GM23338 (cell line): ENCODE measurements around the gene ATG2A. TPM values are rescaled to one million over a fixed set of nuclear protein-coding genes. Genes with fewer than 3 reads are reported as not detected.
A peak's percentile ranks its signal among the peaks of the same experiment; 100 is the strongest.

Experiments
- ATAC-seq: fragments of 200-7000 bp; cut with Tn5 transposase; 3 replicates; pipeline ENCODE4 v1.9.1; 2020
- DNase-seq: peaks from one replicate; pipeline ENCODE4 v3.0.0-alpha.2; 2015; ENCODE audit warnings: low spot score
- H2AFZ ChIP-seq: fragments of 200-600 bp; sonication (generic); 2 replicates; pipeline ENCODE4 v1.8.0; 2016; ENCODE audit warnings: antibody characterized with exemption, mild to moderate bottlenecking, moderate library complexity
- H3F3A ChIP-seq: fragments of 200-600 bp; sonication (generic); replicated peaks from 2 replicates; pipeline ENCODE4 v1.8.0; 2017; ENCODE audit warnings: antibody characterized with exemption, mixed run types, low read depth
- H3K27ac ChIP-seq: fragments of 200-600 bp; sonication (generic); 2 replicates; pipeline ENCODE4 v1.6.1; 2016; ENCODE audit warnings: low read depth
- H3K27me3 ChIP-seq: fragments of 200-600 bp; sonication (generic); 2 replicates; pipeline ENCODE4 v1.8.0; 2016; ENCODE audit warnings: mild to moderate bottlenecking, mixed run types, moderate library complexity; ENCODE audit not compliant: insufficient read depth
- H3K36me3 ChIP-seq: fragments of 200-600 bp; sonication (generic); 2 replicates; pipeline ENCODE4 v1.8.0; 2016; ENCODE audit warnings: mild to moderate bottlenecking; ENCODE audit not compliant: insufficient read depth
- H3K4me1 ChIP-seq: fragments of 200-600 bp; sonication (generic); 2 replicates; pipeline ENCODE4 v1.8.0; 2016; ENCODE audit warnings: mild to moderate bottlenecking, moderate library complexity; ENCODE audit not compliant: insufficient read depth
- H3K4me2 ChIP-seq: fragments of 200-600 bp; sonication (generic); 2 replicates; pipeline ENCODE4 v1.7.1; 2017; ENCODE audit warnings: mixed run types
- H3K4me3 ChIP-seq: fragments of 200-600 bp; sonication (generic); 2 replicates; pipeline ENCODE4 v1.6.1; 2016; ENCODE audit warnings: mixed run types
- H3K79me2 ChIP-seq: fragments of 200-600 bp; sonication (generic); replicated peaks from 2 replicates; pipeline ENCODE4 v1.8.0; 2017; ENCODE audit warnings: mild to moderate bottlenecking; ENCODE audit not compliant: insufficient read depth
- H3K9me2 ChIP-seq: fragments of 200-600 bp; sonication (generic); 2 replicates; pipeline ENCODE4 v1.8.0; 2017; ENCODE audit not compliant: insufficient read depth
- H4K20me1 ChIP-seq: fragments of 200-600 bp; sonication (generic); replicated peaks from 2 replicates; pipeline ENCODE4 v1.8.0; 2017; ENCODE audit warnings: mild to moderate bottlenecking; ENCODE audit not compliant: insufficient read depth
- H3K27ac Mint-ChIP-seq: 2 replicates; pipeline ENCODE4 v1.8.0; 2020; ENCODE audit warnings: inconsistent platforms, mild to moderate bottlenecking, moderate library complexity, mixed read lengths
- H3K27me3 Mint-ChIP-seq: 3 replicates; pipeline ENCODE4 v1.8.0; 2022; ENCODE audit warnings: low read depth, mild to moderate bottlenecking, moderate library complexity, mixed read lengths, inconsistent platforms; ENCODE audit not compliant: insufficient read depth, poor library complexity
- H3K36me3 Mint-ChIP-seq: 3 replicates; pipeline ENCODE4 v1.8.0; 2021; ENCODE audit warnings: low read depth, mild to moderate bottlenecking, inconsistent platforms, moderate library complexity, mixed read lengths
- H3K4me1 Mint-ChIP-seq: 3 replicates; pipeline ENCODE4 v1.8.0; 2020; ENCODE audit warnings: mild to moderate bottlenecking, inconsistent platforms, mixed read lengths
- H3K4me3 Mint-ChIP-seq: 3 replicates; pipeline ENCODE4 v1.8.0; 2021; ENCODE audit warnings: moderate library complexity, mild to moderate bottlenecking, inconsistent platforms, mixed read lengths
- H3K9me3 Mint-ChIP-seq: 3 replicates; pipeline ENCODE4 v1.8.0; 2020; ENCODE audit warnings: moderate library complexity, mild to moderate bottlenecking, inconsistent platforms, mixed read lengths
- ZNF331 ChIP-seq: fragments of 250-450 bp; sonication (Bioruptor Pico); IDR thresholded peaks from 2 replicates; pipeline ENCODE4 v1.5.0; 2020; ENCODE audit warnings: low read depth, mild to moderate bottlenecking, moderate library complexity
- polyA plus RNA-seq: library from polyadenylated mRNA; unstranded; fragments of >200 nt; fragmentation: Nextera tagmentation; extraction: Ambion mirVana; gene quantifications from 2 replicates; pipeline ENCODE4 v1.2.1, GENCODE V29; 2016
- total RNA-seq: library from RNA; depleted of rRNA; stranded (reverse); fragments of >200 nt; shearing (Covaris generic); gene quantifications from 2 replicates; pipeline ENCODE4 v1.2.3, GENCODE V29; 2014
- TF ChIP-seq, protein P1 (sequence below), 2 experiments: fragments of 200-600 bp in 1 of 2; sonication (generic) in 1 of 2; conservative IDR thresholded peaks; 2 replicates each; pipeline versions ENCODE4 v1.5.1 to v1.6.1; 2016 to 2017; ENCODE audit warnings: antibody characterized with exemption in 2 of 2, low read depth in 2 of 2, mild to moderate bottlenecking in 2 of 2, moderate library complexity in 1 of 2

The ATG2A gene
- total and polyA plus RNA-seq, 2 experiments from 2014 or later, result 8.7 to 31.7 TPM

DNA sequence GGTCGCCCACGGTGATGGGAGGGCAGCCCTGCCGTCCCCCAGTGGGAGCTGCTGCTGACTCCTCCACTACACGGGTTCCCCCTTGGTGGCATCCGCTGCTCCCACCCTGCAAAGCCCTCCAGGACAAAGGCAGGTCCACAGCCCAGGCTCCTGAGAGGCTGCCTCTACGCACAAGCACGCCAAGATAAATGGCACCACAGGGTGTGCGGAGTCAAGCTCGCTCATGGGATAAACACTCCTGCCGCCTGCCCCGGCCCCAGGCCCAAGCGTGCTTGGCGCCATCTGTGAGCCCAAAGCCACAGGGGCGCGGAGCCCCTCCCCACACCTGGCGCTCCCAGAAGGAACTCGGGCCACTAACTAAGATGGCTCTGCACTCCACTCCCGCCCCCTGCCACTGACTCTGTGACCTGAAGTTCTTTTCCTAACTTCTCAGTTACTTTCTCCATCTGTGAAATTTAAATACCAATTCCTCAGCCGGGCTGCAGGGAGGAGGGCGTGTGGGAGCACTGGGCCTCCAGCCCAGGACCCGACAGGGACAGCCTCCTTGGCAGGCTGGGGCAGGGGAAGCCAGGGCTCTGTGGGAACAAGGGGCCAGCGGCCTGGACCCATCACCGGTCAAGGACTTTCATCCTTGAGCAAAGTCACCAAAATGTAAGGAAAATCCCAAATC lies 53.5 kb downstream of the ATG2A start (continued):
- TF ChIP-seq, protein P1, sequence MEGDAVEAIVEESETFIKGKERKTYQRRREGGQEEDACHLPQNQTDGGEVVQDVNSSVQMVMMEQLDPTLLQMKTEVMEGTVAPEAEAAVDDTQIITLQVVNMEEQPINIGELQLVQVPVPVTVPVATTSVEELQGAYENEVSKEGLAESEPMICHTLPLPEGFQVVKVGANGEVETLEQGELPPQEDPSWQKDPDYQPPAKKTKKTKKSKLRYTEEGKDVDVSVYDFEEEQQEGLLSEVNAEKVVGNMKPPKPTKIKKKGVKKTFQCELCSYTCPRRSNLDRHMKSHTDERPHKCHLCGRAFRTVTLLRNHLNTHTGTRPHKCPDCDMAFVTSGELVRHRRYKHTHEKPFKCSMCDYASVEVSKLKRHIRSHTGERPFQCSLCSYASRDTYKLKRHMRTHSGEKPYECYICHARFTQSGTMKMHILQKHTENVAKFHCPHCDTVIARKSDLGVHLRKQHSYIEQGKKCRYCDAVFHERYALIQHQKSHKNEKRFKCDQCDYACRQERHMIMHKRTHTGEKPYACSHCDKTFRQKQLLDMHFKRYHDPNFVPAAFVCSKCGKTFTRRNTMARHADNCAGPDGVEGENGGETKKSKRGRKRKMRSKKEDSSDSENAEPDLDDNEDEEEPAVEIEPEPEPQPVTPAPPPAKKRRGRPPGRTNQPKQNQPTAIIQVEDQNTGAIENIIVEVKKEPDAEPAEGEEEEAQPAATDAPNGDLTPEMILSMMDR (conservative IDR thresholded peaks at IDR 0.05; ENCODE audit: low read depth in 2 of 2), result no peak

DNA sequence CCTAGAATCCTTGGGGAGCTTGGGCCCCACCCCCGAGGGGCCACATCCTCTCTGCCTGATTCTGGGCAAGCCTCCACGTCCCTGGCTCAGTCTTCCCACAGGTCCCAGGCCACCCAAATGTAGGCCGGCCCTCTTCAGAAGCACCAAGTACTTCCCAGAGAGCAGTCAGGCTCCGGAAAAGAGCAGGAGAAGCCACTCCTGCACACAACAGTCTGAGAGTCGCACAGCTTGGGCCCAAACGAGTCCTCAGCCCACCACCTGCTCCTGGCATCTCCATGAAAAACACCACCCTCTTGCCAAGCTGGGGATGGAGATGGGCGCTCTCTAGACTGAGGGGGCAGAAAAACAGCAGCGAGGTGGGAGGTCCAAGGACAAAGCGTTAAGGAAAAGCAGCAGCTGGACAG lies 54.0 kb downstream of the ATG2A start:
- Histone ChIP-seq H3K27me3 (no peaks in the 10 kb centered on the region), H3K9me2 (no peaks in the 10 kb centered on the region), H2AFZ (no peak overlapping the region), H3K79me2 (peaks cover 20% of the 10 kb centered on the region), H3K27ac (peak overlapping the region; percentile 69; the same call in 1 of the 2 replicates), H3K4me1 (peaks cover 23% of the 10 kb centered on the region), H3F3A (0 out of 2 replicates have a peak, but pooled peaks cover 4% of the 10 kb centered on the region), H4K20me1 (no peaks in the 10 kb centered on the region), H3K4me2 (peak overlapping the region; percentile 38; the same call in 1 of the 2 replicates), H3K36me3 (no peaks in the 10 kb centered on the region), H3K4me3 (no peak overlapping the region)
- ATAC-seq (peak; percentile 9), DNase-seq (no peak)
- TF ChIP-seq ZNF331 (CRISPR knock-in tag), result no peak
- TF ChIP-seq, protein P1 (conservative IDR thresholded peaks at IDR 0.05; ENCODE audit: low read depth in 2 of 2), result no peak
- no peaks in the 10 kb centered on the region; the same call in 1 of the 3 replicates for H3K36me3 Mint-ChIP-seq
- peak overlapping the region; percentile 86 for H3K27ac Mint-ChIP-seq
- H3K9me3 Mint-ChIP-seq, result no peaks in the 10 kb centered on the region
- peaks cover 18% of the 10 kb centered on the region for H3K4me1 Mint-ChIP-seq
- H3K27me3 Mint-ChIP-seq, result peaks cover 4% of the 10 kb centered on the region
- no peak overlapping the region for H3K4me3 Mint-ChIP-seq

DNA sequence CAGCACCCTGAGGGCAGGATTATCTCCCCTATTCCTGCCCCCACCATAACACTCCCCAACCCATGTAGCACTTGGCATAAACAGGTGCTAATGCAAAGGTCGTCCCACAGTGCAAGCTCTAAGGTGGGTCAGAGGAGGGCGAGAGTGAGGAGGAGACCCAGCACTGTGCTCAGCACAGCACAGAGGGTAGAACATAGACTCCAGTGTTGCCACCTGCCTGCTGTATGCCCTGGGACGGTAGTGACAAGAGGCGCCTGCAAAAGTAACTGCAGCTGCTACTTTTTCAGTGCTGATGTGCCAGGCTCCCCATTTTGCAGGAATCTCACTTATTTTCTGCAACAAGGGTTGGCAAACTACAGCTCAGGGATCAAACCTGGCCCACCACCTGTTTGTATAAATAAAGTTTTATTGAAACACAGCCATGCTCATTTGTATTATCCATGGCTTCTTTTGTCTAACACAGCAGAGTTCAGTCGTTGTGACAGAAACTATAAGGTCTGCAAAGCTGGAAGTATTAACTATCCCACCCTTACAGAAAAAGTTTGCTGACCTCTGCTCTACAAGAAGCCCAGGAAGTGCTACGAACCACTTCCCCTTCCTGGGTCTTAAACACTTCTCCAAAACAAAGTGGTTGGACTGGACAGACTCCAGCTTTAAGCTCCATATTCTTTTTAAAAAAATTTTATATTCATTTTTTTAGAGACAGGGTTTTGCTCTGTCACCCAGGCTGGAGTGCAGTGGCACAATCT lies 55.6 kb downstream of the ATG2A start:
- Mint-ChIP-seq H3K36me3 (no peaks in the 10 kb centered on the region; the same call in 2 of the 3 replicates), H3K9me3 (no peaks in the 10 kb centered on the region), H3K27me3 (peaks cover 4% of the 10 kb centered on the region), H3K4me1 (peaks cover 18% of the 10 kb centered on the region), H3K27ac (no peak overlapping the region), H3K4me3 (no peak overlapping the region)
- TF ChIP-seq ZNF331 (CRISPR knock-in tag), result no peak
- TF ChIP-seq, protein P1 (conservative IDR thresholded peaks at IDR 0.05; ENCODE audit: low read depth in 2 of 2), result peak; percentile 14 to 37; a peak in 2 of 4 replicates
- Histone ChIP-seq H4K20me1 (no peaks in the 10 kb centered on the region), H3K4me2 (no peak overlapping the region), H3K79me2 (peaks cover 20% of the 10 kb centered on the region), H2AFZ (no peak overlapping the region), H3K9me2 (no peaks in the 10 kb centered on the region), H3K27ac (no peak overlapping the region), H3K4me3 (no peak overlapping the region), H3K4me1 (peaks cover 23% of the 10 kb centered on the region), H3F3A (0 out of 2 replicates have a peak, but pooled peaks cover 4% of the 10 kb centered on the region), H3K27me3 (no peaks in the 10 kb centered on the region), H3K36me3 (no peaks in the 10 kb centered on the region)
- peak; percentile 34 for ATAC-seq
- no peak for DNase-seq
